ENCODE data around the gene MRAP.
"Not testable (repeated sequence)": the region's sequence is repeated elsewhere in the genome, so short reads cannot be mapped to it uniquely, and the experiment has no call there.

MRAP gene

DNA sequence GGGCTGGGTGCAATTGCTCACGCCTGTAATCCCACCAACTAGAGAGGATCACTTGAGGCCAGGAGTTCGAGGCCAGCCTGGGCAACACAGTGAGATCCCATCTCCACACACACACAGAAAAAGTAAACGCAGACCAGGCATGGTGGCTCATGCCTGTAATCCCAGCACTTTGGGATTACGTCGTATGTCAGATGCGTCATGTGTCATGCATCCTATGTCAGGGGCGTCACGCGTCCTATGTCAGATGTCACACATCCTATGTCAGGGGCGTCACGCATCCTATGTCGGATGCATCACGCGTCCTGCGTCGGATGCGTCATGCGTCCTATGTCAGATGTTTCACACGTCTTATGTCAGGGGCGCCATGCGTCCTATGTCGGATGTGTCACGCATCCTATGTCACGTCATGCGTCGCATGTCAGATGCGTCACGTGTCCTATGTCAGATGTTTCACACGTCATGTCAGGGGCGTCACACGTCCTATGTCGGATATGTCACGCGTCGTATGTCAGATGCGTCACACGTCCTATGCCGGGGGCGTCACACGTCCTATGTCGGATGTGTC is 1.5 kb downstream of the MRAP start:
- no peak for FAIRE-seq

DNA sequence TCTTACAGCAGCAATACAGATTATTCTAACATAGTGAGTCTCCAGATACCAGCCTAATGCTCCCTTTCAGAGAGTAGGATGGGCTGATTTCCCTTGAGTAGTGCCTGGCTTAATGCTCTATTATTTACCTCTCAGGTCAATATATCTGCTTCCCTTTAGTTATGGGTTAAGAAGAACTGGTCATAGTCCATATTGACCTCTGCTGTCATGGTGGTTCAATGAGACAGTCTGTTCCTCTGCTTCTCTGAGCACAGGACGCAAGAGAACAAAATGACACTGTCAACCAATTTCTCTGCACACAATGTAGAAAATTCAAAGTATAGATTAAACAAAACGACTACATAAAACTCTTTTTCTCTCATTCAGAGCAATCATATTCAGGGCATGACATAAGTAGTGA is 2.9 kb downstream of the MRAP start:
- FAIRE-seq, result no peak

DNA sequence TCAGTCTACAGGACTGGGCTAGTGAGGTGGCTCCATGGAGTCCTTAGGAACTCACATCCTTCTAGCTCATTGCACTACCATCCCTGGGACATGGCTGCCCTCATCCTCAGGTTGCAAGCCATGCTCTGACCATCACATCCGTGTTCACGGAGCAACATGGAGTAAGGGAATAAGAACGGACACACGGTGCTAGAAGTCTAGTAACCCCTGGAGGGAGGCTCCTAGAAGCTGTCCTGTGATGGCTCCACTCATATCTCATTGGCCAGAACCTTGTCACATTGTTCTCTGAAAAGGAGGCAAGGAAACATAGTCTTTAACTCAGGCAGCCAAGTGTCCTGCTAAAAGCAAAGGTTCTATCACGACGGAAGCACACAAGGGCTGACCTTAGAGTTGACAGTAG is 3.9 kb downstream of the MRAP start:
- FAIRE-seq, result no peak

DNA sequence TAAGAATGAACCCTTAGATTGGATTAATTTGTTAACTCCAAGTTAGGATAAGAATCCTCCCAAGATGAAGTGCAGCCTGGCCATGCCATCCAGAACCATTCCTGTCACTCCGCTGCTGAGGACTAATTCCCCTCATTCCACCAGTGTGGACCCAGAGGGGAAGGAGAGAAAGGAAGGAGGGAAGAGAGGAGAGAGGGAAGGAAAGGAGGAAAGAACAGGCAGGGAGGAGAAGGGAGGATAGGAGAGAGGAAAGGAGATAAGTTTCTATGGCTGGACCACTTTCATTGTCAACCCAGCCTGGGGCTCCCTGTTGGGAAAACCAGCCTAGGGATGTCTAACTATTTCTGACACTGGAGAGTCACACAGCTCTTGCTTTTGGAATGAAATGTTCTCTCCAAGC is 4.7 kb downstream of the MRAP start:
- no peak for FAIRE-seq

DNA sequence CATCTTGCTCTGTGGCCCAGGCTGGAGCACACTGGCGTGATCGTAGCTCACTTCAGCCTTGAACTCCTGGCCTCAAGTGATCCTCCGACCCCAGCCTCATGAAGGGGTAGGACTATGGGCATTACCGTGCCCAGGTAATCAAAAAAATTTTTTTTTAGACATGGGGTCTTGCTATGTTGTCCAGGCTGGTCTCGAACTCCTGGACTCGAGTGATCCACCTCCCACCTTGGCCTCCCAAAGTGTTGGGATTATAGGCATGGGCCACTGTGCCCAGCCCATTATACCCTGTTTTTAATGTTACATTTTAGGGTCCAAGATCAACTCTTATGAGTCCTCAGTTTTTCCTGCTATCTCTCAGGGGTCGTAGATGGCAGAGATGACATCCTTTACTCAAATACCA is 6.3 kb downstream of the MRAP start:
- no peak for FAIRE-seq

DNA sequence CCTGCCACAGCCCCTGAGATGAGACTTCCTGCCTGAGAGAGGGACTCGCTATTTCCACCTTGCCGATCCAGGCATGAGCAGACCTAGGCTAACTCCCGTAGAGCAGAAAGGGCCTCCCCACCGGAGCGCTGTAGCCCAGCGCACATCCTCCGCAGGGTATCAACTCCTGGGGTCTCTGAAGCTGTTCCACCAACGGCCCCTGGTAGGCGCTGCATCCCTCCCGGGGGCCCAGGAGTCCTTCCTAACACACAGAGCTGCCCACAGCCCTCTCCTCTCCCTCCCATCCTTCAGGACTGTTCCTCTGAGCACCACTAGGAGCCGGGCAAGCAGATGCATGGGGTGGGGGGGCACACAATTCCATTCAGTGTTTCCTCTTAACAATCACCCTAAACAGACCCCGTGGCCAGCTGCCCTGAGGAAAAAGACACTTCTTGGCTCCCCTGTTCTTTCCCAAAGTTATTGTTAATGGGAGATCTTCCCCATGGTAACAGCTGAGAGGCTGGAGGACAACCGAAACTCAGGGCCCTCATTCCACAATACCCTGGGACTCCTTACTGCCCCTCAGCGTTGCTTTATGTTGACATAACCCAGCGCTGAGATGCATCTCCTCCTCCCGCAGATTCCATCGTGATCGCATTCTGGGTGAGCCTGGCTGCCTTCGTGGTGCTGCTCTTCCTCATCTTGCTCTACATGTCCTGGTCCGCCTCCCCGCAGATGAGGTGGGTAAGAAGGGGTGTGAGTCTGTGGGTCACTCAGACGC is 7.5 kb downstream of the MRAP start:
- no peak for FAIRE-seq

DNA sequence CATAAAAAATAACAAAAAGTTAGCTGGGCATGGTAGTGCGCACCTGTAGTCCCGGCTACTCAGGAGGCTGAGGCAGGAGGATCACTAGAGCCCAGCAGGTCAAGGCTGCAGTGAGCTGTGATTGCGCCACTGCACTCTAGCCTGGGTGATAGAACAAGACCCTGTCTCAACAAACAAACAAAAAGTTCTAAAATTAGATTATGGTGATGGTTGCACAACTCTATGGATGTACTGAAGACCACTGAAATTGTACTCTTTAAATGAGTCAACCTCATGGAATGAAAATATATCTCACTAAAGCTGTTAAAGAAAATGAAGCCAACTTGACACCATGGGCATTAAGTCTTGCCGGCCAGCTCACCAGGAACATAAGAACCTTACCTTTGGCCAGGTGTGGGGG is 9.1 kb downstream of the MRAP start:
- FAIRE-seq, result no peak

DNA sequence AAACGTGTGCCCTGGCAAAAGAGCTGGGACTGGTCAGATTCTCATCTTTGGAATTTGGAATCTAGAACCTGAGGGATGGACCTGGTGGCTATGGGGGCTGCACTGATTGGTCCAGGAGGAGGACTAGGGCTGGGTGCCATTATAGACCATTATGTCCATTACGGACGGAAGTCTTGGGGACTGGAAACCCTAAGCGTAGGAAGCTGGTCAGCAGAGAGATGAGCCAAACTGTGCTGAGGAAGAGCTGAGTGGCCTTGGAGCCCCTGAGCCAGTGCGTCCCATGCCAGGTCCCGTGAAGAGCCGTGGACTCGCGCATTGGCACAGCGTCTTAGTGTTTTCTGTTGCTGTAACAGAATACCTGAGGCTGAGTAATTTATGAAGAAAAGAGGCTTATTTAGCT is 10.0 kb downstream of the MRAP start:
- FAIRE-seq, result no peak

DNA sequence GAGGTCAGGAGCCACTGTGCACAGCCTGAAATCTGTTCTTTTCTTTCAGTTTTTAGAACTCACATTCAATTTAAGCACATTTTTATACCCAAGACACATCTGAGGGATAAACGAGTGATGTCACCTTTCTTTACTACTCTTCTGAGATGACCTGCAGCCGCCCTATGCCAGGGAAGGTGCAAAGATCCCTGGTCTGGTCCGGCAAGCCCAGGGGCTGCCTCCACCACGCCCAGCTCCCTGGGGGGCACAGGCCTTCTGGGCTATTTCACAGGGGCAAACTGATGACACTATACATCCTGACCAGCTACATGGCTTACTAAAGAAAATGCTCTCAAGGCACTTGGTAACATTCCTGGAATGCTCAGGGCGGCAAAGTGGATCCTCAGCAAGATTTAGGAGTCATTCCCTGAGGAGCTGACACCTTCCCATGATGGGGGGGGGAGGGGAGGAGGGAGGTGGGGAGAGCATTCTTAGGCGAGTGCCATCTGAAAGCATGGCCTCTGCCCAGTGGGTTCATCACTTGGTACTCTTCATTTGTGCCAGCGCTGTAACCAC is 11.3 kb downstream of the MRAP start:
- no peak for FAIRE-seq

DNA sequence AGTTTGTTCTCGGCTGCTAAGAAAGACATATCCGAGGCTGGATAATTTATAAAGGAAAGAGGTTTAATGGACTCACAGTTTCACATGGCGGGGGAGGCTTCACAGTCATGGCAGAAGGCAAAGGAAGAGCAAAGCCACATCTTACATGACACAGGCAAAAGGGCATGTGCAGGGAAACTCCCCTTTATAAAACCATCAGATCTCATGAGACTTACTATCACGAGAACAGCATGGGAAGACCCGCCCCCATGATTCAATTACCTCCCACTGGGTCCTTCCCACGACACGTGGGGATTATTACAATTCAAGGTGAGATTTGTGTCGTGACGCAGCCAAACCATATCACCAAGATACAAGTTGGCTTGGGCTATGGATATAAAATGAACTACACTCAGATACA is 12.3 kb downstream of the MRAP start:
- not testable (repeated sequence) for FAIRE-seq

DNA sequence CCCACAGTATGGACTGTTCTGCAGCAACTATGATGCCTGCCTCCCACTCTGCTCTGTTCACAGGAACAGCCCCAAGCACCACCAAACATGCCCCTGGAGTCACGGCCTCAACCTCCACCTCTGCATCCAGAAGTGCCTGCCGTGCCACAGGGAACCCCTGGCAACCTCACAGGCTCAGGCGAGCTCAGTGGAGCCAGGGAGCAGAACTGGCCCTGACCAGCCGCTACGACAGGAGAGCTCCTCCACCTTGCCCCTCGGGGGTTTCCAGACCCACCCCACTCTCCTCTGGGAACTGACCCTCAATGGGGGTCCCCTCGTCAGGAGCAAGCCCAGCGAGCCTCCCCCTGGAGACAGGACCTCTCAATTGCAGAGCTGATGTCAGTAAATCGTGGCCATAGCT is 13.0 kb downstream of the MRAP start:
- no peak for FAIRE-seq

DNA sequence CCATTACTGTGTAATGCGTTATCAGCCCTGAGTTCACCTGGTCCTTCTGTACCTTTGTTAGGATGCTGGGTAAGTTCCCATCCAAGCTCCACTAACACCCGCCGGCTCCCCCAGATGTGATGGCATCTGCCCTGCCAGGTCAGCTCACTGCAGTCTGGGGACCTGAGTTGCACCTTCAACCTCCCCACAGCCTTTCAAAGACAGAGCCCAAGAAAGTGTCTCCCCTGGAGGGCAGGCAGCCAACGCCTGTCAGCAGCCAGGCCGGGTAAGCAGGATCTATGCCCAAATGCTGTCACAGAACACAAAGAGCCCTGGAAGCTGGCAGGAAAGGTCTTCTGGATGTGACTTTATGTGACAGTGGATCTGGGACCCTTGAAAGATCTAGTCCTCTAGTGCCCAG is 13.7 kb downstream of the MRAP start:
- no peak for FAIRE-seq

DNA sequence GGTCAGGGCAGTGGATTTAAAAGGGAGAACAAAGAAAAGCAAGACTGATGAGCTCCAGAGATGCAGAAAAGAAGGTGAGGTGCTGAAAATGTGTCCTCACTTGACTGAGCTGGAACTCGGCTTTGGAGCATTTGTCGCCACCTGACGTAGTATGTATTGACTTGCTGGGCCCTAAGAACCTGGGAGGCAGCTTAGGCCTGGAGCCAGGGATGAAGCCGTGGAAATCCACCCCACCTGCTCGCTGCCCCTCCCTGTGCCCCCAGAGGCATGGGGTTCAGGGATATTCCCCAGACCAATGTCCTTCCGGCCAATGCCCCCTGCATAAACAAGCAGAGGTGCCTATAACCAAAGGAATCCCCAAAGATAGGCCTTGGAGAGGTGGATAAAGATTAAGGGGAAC is 14.3 kb downstream of the MRAP start:
- FAIRE-seq, result no peak

DNA sequence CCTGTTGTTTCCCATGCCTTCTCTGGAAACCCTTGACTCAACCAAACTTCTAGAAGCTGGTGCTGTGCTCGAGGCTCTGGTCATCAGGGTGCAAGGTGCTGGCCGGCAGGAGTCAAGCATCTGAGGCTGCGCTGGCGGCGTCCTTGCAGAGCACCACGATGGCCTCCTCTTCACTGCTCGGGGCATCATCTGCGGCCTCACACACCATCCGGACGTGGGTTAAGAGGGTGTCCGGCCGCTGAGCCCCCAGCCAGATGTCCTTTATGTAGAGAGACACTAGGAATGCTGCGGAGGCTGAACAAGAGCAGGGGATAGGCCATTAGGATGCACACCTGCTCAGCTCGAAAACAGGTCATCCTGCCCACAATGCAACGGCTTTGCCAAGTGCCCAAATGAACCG is 16.2 kb downstream of the MRAP start:
- FAIRE-seq, result no peak

DNA sequence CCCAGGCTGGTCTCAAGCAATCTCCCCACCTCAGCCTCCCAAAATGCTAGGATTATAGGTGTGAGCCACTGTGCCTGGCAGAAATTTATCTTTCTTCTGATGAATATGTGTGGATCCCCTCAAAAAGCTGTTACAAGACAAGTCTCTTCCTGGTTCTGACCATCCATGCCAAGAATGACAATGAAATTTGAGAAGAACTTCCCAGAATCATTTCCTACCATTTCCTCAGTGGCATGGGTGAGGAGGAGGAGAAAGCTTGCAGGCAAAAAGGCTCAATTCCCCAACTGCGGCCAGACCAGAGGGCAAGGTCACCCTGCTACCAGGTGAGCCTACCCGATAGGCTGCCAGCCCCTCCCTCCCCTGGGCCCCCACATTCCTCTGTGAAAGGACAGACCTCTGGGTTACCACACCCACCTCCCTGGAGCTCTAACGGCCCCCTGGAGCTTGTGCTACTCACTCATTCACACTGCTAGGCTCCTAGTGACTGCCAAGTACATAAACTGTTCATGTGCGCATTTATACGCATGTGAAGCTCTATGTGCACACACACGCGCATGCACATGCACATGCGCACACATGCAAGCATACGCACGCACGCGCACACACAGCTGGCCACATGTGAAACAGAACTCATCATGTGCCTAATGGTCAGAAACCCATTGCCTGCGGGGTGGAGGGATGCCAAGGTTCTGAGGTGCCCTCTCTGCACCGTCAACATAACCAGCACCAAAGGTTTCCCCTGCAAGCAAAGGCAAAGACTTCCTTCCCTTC is 17.0 kb downstream of the MRAP start:
- FAIRE-seq, result no peak

DNA sequence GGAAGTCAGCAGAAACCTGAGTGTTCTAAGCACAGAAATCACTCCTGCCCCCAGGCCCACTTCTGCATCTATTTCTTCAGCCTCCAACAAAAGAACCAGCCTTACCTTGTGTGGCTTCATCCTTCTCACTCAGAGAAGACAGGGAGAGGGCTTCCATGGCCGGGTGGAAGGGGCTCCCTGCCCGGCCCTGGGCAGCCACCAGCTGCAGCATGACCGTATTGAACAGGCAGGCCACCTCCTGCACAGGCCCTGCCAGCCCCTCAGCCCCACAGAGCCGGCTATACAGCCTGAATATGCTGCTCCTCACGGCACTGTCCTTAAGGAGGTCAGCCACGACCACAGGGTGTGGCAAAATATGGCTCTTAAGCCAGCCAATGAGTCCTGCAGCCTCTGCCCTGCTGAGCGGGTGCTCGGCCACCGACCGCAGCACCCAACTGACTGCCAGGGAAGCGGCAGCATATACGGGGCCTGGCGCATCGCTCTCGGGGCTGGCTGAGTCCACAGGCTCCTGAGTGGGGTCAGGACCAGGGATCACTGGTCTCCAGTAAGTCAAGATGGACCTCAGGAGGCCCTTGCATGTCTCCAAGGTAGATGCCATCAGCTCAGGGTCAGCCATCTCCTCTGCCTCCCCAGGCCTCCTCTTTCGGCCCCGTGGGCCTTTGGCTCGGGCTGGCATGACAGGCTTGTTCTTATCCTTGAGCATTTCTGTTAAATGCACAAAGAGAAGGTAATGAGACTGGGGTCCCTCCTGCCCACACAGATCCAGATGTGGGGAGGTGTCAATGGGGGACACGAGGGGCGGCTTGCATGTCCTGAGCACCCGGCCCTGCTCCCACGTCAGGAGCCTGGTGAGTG is 17.9 kb downstream of the MRAP start:
- no peak for FAIRE-seq

DNA sequence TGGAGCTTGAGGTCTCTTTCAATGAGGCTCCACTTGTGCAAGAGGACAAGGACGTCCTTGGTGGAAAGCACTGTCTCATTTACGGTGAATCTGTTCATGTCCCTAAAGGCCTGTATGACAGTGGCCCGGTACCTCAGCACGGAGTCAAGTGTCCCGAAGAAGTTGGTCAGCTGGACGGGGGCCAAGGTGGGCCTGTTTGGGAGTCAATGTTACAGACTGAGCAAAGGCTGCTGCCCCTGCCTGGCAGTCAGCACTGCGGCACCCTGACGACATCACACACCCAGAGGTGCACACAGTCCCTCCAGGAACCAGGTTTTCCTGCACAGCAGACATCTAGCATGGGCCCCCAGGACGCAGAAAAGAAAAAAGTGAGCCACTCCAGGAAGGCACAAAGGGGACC is 19.1 kb downstream of the MRAP start:
- no peak for FAIRE-seq

DNA sequence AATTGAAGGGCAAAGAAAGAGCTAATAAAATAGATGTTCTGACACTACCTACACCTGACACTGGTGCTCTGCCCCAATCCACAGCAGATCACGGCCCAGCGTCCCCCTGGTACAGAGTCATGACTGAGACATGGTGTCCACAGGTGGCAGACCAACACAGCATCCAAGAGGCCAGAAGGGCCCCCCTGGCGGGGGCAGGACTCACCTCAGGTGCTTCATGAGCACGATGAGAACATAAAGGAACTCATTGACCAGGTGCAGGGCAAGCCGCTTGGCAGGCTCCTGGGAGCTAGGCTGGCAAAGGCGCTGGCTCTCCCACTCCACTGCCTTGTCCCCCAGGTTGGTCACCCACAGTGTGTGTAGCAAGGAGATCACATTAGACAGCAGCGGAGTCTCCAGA is 20.4 kb downstream of the MRAP start:
- FAIRE-seq, result no peak

DNA sequence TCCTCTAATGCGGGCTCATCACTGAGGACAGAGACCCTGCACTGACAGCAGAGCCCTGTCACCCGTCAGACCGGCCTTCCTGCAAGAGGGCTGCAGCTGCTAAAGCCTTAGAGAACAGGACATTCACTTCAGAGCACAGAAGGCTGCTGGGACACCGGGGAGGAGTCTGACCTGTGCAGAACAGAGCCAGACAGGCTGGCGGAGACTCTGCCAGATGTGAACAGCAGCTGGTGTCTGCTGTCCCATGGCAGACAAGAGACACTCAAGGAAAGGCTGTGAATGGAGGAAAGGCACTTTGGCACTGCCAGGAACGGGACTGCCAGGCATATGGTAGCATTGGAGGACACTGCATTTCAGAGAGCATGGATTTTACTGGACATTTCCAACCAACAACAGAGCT is 21.4 kb downstream of the MRAP start:
- no peak for FAIRE-seq

DNA sequence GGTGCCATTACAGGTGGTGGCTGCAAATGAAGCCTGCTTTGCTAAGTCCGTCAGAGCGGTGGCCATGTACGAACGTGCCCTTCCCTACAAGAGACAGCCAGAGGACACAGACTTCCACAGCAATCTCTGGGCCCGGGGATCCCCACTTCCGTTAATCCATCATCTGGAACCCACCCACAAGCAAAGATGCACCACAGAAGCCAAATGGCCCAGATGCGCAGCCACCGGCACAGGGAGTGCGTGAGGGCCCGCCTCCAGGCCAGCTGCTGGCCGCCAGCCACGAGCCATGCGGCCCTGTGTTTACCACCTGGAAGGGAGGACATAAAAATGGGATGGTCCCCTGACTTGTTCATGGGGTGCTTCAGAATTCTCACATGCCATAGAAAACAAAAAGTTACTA is 22.1 kb downstream of the MRAP start:
- FAIRE-seq, result no peak

DNA sequence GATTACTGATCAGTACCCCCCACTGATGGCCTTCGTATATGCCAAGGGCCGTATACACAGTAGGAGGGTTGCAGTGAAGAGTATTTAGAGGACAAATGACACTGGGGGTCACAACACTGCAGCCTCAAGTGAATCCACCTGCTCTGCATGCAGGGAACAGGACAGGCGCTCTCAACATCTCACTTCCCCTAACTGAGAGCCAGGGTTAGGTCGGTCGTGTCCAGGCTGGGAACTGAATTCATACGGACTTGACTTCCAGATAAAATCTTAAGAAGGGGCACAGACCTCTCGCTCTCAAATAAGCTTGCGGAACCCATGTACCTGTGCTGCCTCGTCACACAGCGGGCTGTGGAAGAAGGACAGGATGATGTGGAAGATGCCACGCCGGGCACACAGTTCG is 22.8 kb downstream of the MRAP start:
- FAIRE-seq, result no peak

DNA sequence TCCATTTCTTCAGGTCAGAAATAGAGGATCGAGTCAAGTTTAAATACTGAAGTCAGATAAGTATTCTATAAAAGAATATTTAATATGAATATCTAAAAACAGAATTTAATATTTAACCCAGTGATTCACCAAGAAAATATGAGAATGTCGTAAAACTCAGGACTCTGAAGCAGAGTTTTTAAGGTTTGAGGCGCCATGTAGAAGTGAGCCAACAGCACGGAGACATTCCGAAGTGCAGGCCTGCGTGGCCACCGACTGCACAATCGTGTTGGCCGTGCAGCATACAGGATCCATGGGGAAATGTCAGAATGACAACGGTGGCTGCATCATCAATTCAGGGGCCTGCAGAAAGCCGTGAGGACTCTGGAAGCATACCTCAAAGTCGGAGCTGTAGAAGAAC is 23.4 kb downstream of the MRAP start:
- FAIRE-seq, result no peak

DNA sequence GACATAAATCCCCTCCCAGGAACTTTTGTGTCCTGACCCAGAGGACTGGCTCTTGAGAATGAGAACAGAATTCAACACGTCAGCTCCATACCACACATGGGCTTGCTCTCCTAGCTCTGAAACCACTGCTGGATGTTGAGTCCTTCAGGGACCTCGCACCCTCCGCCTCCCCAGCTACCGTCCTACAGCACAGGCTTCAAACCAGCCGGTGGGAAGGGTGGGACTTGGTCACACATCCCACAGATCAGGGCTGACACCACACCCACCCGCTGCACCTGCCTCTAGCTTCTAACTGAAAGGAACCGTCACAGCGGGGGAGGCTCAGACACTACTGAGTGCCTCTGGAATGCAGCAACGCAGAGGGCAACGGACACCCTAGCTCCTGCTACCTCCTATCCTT is 24.0 kb downstream of the MRAP start:
- FAIRE-seq, result no peak

All from colon (tissue), 2 donors.